Measurements from ENCODE around the gene PLS3.

The PLS3 gene

DNA sequence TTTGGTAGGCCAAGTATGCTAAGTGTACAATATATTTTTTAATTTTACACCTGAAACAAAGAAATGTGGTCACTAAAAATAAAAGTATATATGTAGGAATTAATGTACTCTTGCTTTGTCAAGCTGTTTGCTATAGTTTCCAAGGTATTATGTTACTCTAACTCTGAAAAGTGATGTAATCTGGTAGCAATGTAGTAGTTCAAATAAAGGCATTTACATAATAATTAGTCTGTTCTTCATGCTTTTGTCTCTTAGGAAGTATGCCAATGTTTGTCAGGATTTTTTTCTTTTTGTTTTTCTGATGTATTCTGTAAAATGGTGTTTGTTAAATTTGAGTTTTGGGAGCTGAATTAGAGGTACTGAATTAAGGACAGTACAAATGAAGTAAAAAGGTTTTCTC lies 89.5 kb downstream of the PLS3 start:
- Histone ChIP-seq H3K36me3 (replicated peaks in 1 of 2; ENCODE audit: control insufficient read depth in 2 of 2, insufficient read depth in 2 of 2, low read length in 2 of 2) (peaks cover 0 to 44% of the 10 kb centered on the region in 2 donors), H2AK5ac (ENCODE audit: low read depth, low read length) (no peak overlapping the region), H3K14ac (ENCODE audit: low read length) (no peak overlapping the region), H3K4ac (ENCODE audit: low read length) (no peak overlapping the region), H3K9ac (ENCODE audit: low read depth, low read length, poor library complexity) (no peak overlapping the region), H3K27ac (replicated peaks; ENCODE audit: low read length) (no peak overlapping the region), H3K23ac (ENCODE audit: low read depth, low read length, poor library complexity) (no peak overlapping the region), H3K79me1 (ENCODE audit: low read depth, low read length) (no peaks in the 10 kb centered on the region), H3K4me2 (ENCODE audit: insufficient read depth, low read length, poor library complexity, severe bottlenecking) (no peak overlapping the region), H2BK5ac (ENCODE audit: low read length) (no peak overlapping the region), H3K4me1 (ENCODE audit: control insufficient read depth in 2 of 2, insufficient read depth in 1 of 2, low read depth in 1 of 2, low read length in 2 of 2) (no peaks in the 10 kb centered on the region), H2AFZ (ENCODE audit: low read length) (no peak overlapping the region), H3K9me3 (replicated peaks in 1 of 2; ENCODE audit: control insufficient read depth in 2 of 2, insufficient read depth in 1 of 2, low read depth in 1 of 2, low read length in 2 of 2) (no peaks in the 10 kb centered on the region), H4K91ac (ENCODE audit: low read depth, low read length, poor library complexity) (no peak overlapping the region), H3K18ac (ENCODE audit: low read length) (no peak overlapping the region), H2BK15ac (ENCODE audit: low read length) (no peak overlapping the region), H3K27me3 (ENCODE audit: control insufficient read depth in 3 of 3, insufficient read depth in 3 of 3, low read depth in 1 of 3, low read length in 3 of 3) (peaks cover 0 to 3% (median 0%) of the 10 kb centered on the region in 3 experiments), H2BK120ac (ENCODE audit: low read depth, low read length) (no peak overlapping the region), H3K4me3 (ENCODE audit: low read length in 2 of 2) (no peak overlapping the region), H4K8ac (ENCODE audit: low read depth, low read length) (no peak overlapping the region), H2BK12ac (ENCODE audit: low read length) (no peak overlapping the region)
- no peak for DNase-seq (ENCODE audit: low spot score)

DNA sequence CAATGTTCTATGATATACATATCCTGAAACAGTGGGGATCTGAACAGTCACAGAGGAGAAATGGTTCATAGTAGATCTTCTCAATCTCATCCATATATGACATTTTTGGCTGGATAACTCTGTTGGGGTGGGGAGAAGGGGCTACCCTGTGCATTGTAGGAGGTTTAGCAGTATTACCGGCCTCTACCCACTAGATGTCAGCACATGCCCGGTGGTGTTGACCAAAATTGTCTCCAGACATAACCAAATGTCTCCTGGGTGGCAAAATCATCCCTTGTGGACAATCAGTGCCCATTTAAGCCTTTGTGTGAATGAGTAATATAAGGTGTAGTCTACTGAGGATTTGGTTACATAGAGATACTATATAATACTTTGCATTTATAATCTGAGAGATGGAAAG lies 89.9 kb downstream of the PLS3 start:
- no peak overlapping the region for H3K23ac ChIP-seq (ENCODE audit: low read depth, low read length, poor library complexity)
- peak; percentile 18 for DNase-seq (ENCODE audit: low spot score)
- no peak overlapping the region for H2AFZ ChIP-seq (ENCODE audit: low read length)
- no peak overlapping the region for H2AK5ac ChIP-seq (ENCODE audit: low read depth, low read length)
- WGBS, 2 donors (ENCODE audit: extremely low coverage in 2 of 2, insufficient read length in 2 of 2, insufficient replicate concordance in 1 of 2) = no CpG with 5 or more reads among the region's 2 CpGs
- H2BK15ac ChIP-seq (ENCODE audit: low read length) = no peak overlapping the region
- no peaks in the 10 kb centered on the region for H3K79me1 ChIP-seq (ENCODE audit: low read depth, low read length)
- no peak overlapping the region for H3K4me2 ChIP-seq (ENCODE audit: insufficient read depth, low read length, poor library complexity, severe bottlenecking)
- H3K18ac ChIP-seq (ENCODE audit: low read length) = no peak overlapping the region
- H4K91ac ChIP-seq (ENCODE audit: low read depth, low read length, poor library complexity) = no peak overlapping the region
- H3K9ac ChIP-seq (ENCODE audit: low read depth, low read length, poor library complexity) = no peak overlapping the region
- H3K4me1 ChIP-seq (ENCODE audit: control insufficient read depth in 2 of 2, insufficient read depth in 1 of 2, low read depth in 1 of 2, low read length in 2 of 2) = no peaks in the 10 kb centered on the region
- no peak overlapping the region for H2BK120ac ChIP-seq (ENCODE audit: low read depth, low read length)
- no peak overlapping the region for H3K14ac ChIP-seq (ENCODE audit: low read length)
- peaks cover 0 to 40% of the 10 kb centered on the region in 2 donors for H3K36me3 ChIP-seq (replicated peaks in 1 of 2; ENCODE audit: control insufficient read depth in 2 of 2, insufficient read depth in 2 of 2, low read length in 2 of 2)
- no peak overlapping the region for H3K4ac ChIP-seq (ENCODE audit: low read length)
- H2BK12ac ChIP-seq (ENCODE audit: low read length) = no peak overlapping the region
- H3K4me3 ChIP-seq (ENCODE audit: low read length in 2 of 2) = no peak overlapping the region
- no peak overlapping the region for H3K27ac ChIP-seq (replicated peaks; ENCODE audit: low read length)
- H3K9me3 ChIP-seq (replicated peaks in 1 of 2; ENCODE audit: control insufficient read depth in 2 of 2, insufficient read depth in 1 of 2, low read depth in 1 of 2, low read length in 2 of 2) = no peaks in the 10 kb centered on the region
- H4K8ac ChIP-seq (ENCODE audit: low read depth, low read length) = no peak overlapping the region
- H3K27me3 ChIP-seq (ENCODE audit: control insufficient read depth in 3 of 3, insufficient read depth in 3 of 3, low read depth in 1 of 3, low read length in 3 of 3) = peaks cover 0 to 3% (median 0%) of the 10 kb centered on the region in 3 experiments
- no peak overlapping the region for H2BK5ac ChIP-seq (ENCODE audit: low read length)

DNA sequence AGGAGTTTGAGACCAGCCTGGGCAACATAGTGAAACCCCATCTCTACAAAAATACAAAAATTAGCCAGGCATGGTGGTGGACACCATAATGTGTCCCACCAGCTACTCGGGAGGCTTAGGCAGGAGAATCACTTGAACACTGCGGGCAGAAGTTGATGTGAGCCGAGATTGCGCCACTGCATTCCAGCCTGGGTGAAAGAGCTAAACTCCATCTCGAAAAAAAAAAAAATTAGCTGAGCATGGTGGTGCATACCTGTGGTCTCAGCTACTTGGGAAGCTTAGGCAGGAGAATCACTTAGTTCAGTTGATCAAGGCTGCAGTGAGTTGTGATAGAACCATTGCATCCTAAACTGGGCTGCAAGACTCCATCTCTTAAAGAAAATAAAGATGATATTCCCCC lies 91.2 kb downstream of the PLS3 start:
- no peak overlapping the region for H3K18ac ChIP-seq (ENCODE audit: low read length)
- no peak overlapping the region for H3K23ac ChIP-seq (ENCODE audit: low read depth, low read length, poor library complexity)
- H2AFZ ChIP-seq (ENCODE audit: low read length) = no peak overlapping the region
- H3K9ac ChIP-seq (ENCODE audit: low read depth, low read length, poor library complexity) = no peak overlapping the region
- H3K4ac ChIP-seq (ENCODE audit: low read length) = no peak overlapping the region
- no peak overlapping the region for H3K27ac ChIP-seq (replicated peaks; ENCODE audit: low read length)
- peaks cover 0 to 3% (median 0%) of the 10 kb centered on the region in 3 experiments for H3K27me3 ChIP-seq (ENCODE audit: control insufficient read depth in 3 of 3, insufficient read depth in 3 of 3, low read depth in 1 of 3, low read length in 3 of 3)
- H3K9me3 ChIP-seq (replicated peaks in 1 of 2; ENCODE audit: control insufficient read depth in 2 of 2, insufficient read depth in 1 of 2, low read depth in 1 of 2, low read length in 2 of 2) = no peaks in the 10 kb centered on the region
- H2BK15ac ChIP-seq (ENCODE audit: low read length) = no peak overlapping the region
- no peak overlapping the region for H4K91ac ChIP-seq (ENCODE audit: low read depth, low read length, poor library complexity)
- no peak overlapping the region for H2BK12ac ChIP-seq (ENCODE audit: low read length)
- no peak overlapping the region for H2AK5ac ChIP-seq (ENCODE audit: low read depth, low read length)
- H2BK120ac ChIP-seq (ENCODE audit: low read depth, low read length) = no peak overlapping the region
- no peak overlapping the region for H3K14ac ChIP-seq (ENCODE audit: low read length)
- peaks cover 0 to 29% of the 10 kb centered on the region in 2 donors for H3K36me3 ChIP-seq (replicated peaks in 1 of 2; ENCODE audit: control insufficient read depth in 2 of 2, insufficient read depth in 2 of 2, low read length in 2 of 2)
- H3K4me2 ChIP-seq (ENCODE audit: insufficient read depth, low read length, poor library complexity, severe bottlenecking) = no peak overlapping the region
- DNase-seq (ENCODE audit: low spot score) = no peak
- no peaks in the 10 kb centered on the region for H3K79me1 ChIP-seq (ENCODE audit: low read depth, low read length)
- H4K8ac ChIP-seq (ENCODE audit: low read depth, low read length) = no peak overlapping the region
- no CpG with 5 or more reads among the region's 5 CpGs for WGBS, 2 donors (ENCODE audit: extremely low coverage in 2 of 2, insufficient read length in 2 of 2, insufficient replicate concordance in 1 of 2)
- H3K4me3 ChIP-seq (ENCODE audit: low read length in 2 of 2) = no peak overlapping the region
- H3K4me1 ChIP-seq (ENCODE audit: control insufficient read depth in 2 of 2, insufficient read depth in 1 of 2, low read depth in 1 of 2, low read length in 2 of 2) = no peaks in the 10 kb centered on the region
- H2BK5ac ChIP-seq (ENCODE audit: low read length) = no peak overlapping the region

DNA sequence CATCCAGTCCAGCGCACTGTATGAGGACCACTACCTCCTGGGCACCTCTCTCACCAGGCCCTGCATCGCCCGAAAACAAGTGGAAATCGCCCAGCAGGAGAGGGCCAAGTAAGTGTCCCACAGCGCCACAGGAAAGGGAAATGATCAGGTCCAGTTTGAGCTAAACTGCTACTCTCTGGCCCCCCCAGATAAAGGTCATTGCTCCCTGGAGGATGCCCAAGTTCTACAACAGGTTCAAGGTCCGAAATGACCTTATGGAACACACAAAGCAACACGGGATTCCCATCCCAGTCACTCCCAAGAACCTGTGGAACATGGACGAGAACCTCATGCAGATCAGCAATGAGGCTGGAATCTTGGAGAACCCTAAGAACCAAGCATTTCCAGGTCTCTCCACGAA lies 104.1 kb downstream of the PLS3 start:
- Histone ChIP-seq H4K8ac (ENCODE audit: low read depth, low read length) (no peak overlapping the region), H4K91ac (ENCODE audit: low read depth, low read length, poor library complexity) (no peak overlapping the region), H2AFZ (ENCODE audit: low read length) (no peak overlapping the region), H3K4me2 (ENCODE audit: insufficient read depth, low read length, poor library complexity, severe bottlenecking) (no peak overlapping the region), H3K14ac (ENCODE audit: low read length) (no peak overlapping the region), H2BK5ac (ENCODE audit: low read length) (no peak overlapping the region), H3K4ac (ENCODE audit: low read length) (no peak overlapping the region), H2AK5ac (ENCODE audit: low read depth, low read length) (no peak overlapping the region), H2BK15ac (ENCODE audit: low read length) (no peak overlapping the region), H3K4me3 (ENCODE audit: low read length in 2 of 2) (no peak overlapping the region), H2BK120ac (ENCODE audit: low read depth, low read length) (no peak overlapping the region), H3K18ac (ENCODE audit: low read length) (no peak overlapping the region), H2BK12ac (ENCODE audit: low read length) (no peak overlapping the region), H3K27me3 (ENCODE audit: control insufficient read depth in 3 of 3, insufficient read depth in 3 of 3, low read depth in 1 of 3, low read length in 3 of 3) (no peaks in the 10 kb centered on the region), H3K23ac (ENCODE audit: low read depth, low read length, poor library complexity) (no peak overlapping the region), H3K9ac (ENCODE audit: low read depth, low read length, poor library complexity) (no peak overlapping the region), H3K27ac (replicated peaks; ENCODE audit: low read length) (no peak overlapping the region), H3K9me3 (replicated peaks in 1 of 2; ENCODE audit: control insufficient read depth in 2 of 2, insufficient read depth in 1 of 2, low read depth in 1 of 2, low read length in 2 of 2) (no peaks in the 10 kb centered on the region), H3K79me1 (ENCODE audit: low read depth, low read length) (no peaks in the 10 kb centered on the region), H3K36me3 (replicated peaks in 1 of 2; ENCODE audit: control insufficient read depth in 2 of 2, insufficient read depth in 2 of 2, low read length in 2 of 2) (no peaks in the 10 kb centered on the region), H3K4me1 (ENCODE audit: control insufficient read depth in 2 of 2, insufficient read depth in 1 of 2, low read depth in 1 of 2, low read length in 2 of 2) (no peaks in the 10 kb centered on the region)
- no peak for DNase-seq (ENCODE audit: low spot score)
- no CpG with 5 or more reads among the region's 9 CpGs for WGBS, 2 donors (ENCODE audit: extremely low coverage in 2 of 2, insufficient read length in 2 of 2, insufficient replicate concordance in 1 of 2)
